HepG2 (cell line): ENCODE results near the gene ARID3C. TPM values are rescaled to one million over a fixed set of nuclear protein-coding genes. Genes with fewer than 3 reads are reported as not detected.

ENCODE experiments used
- HMGXB4 ChIP-seq, 2 experiments: sonication (generic) in 1 of 2; formaldehyde crosslinking in 1 of 2; IDR thresholded peaks; 2 replicates each; pipeline versions ENCODE4 v1.4.0 to v1.6.1; 2018 to 2020; ENCODE audit warnings: missing genetic modification reagents in 2 of 2, borderline replicate concordance in 1 of 2, low read depth in 1 of 2, mild to moderate bottlenecking in 1 of 2, missing biosample characterization in 1 of 2
- PRMT3 ChIP-seq: sonication (generic); formaldehyde crosslinking; IDR thresholded peaks from 2 replicates; pipeline ENCODE4 v1.8.1; 2022; ENCODE audit warnings: low read depth, mild to moderate bottlenecking, moderate library complexity, missing genetic modification reagents, borderline replicate concordance
- TAF15 ChIP-seq: fragments of 200-400 bp; formaldehyde crosslinking; IDR thresholded peaks from one replicate; pipeline ENCODE4 v1.6.1; 2018; ENCODE audit warnings: mild to moderate bottlenecking, low read depth, low read length; ENCODE audit not compliant: poor library complexity, severe bottlenecking
- ZBTB37 ChIP-seq: sonication (generic); formaldehyde crosslinking; IDR thresholded peaks from 2 replicates; pipeline ENCODE4 v1.4.0; 2020; ENCODE audit warnings: mild to moderate bottlenecking, missing genetic modification reagents
- ZMYM3 ChIP-seq: sonication (generic); formaldehyde crosslinking; IDR thresholded peaks from 2 replicates; pipeline ENCODE4 v1.5.1; 2020; ENCODE audit warnings: mild to moderate bottlenecking, missing genetic modification reagents
- ZNF224 ChIP-seq: sonication (generic); formaldehyde crosslinking; IDR thresholded peaks from 2 replicates; pipeline ENCODE4 v1.5.0; 2020; ENCODE audit warnings: mild to moderate bottlenecking, missing genetic modification reagents
- ZNF331 ChIP-seq: sonication (generic); formaldehyde crosslinking; IDR thresholded peaks from 2 replicates; pipeline ENCODE4 v1.4.0; 2020; ENCODE audit warnings: missing genetic modification reagents
- ZNF530 ChIP-seq: sonication (generic); formaldehyde crosslinking; IDR thresholded peaks from 2 replicates; pipeline ENCODE4 v1.5.0; 2020; ENCODE audit warnings: low read depth, mild to moderate bottlenecking, missing genetic modification reagents
- ZNF790 ChIP-seq: sonication (generic); formaldehyde crosslinking; IDR thresholded peaks from 2 replicates; pipeline ENCODE4 v1.8.0; 2022; ENCODE audit warnings: missing genetic modification reagents, mild to moderate bottlenecking, borderline replicate concordance
- ZNF792 ChIP-seq: IDR thresholded peaks from 2 replicates; pipeline ENCODE4 v1.6.1; 2016
- polyA plus RNA-seq, 8 experiments: library from polyadenylated mRNA; depleted of rRNA in 3 of 8; stranded (reverse) in 7 of 8; unstranded in 1 of 8; fragments of >200 nt; fragmentation: Illumina TruSeq in 4 of 8; extraction: Trizol in 4 of 8; gene quantifications; 2 replicates each; pipeline versions ENCODE4 v1.2.1 to v1.2.3, GENCODE V29; 2011 to 2016; ENCODE audit warnings: low read depth in 4 of 8, missing spikeins in 1 of 8, mixed read lengths in 1 of 8; ENCODE audit not compliant: insufficient read depth in 1 of 8
- total RNA-seq, 5 experiments: library from RNA; depleted of rRNA; stranded (reverse); fragments of >200 nt; fragmentation: Illumina TruSeq; extraction: Trizol; gene quantifications; 2 replicates each; pipeline ENCODE4 v1.2.3, GENCODE V29; 2016; ENCODE audit warnings: low read depth in 1 of 5
- TF ChIP-seq, protein P1 (sequence below): sonication (generic); formaldehyde crosslinking; IDR thresholded peaks from 2 replicates; pipeline ENCODE4 v1.5.0; 2020; ENCODE audit warnings: missing genetic modification reagents, mild to moderate bottlenecking, borderline replicate concordance
- TF ChIP-seq, protein P2 (sequence below): sonication (generic); formaldehyde crosslinking; IDR thresholded peaks from 2 replicates; pipeline ENCODE4 v1.4.0; 2020; ENCODE audit warnings: missing genetic modification reagents, borderline replicate concordance

ARID3C gene
- total and polyA plus RNA-seq, 2 of the 13 experiments (the other 11 are each of a cell fraction or from before 2014, with no cell fraction given) = not detected

- peak in 1 of 2 experiments; percentile 16; a peak in 1 of 4 replicates for TF ChIP-seq HMGXB4 (CRISPR knock-in tag; IDR thresholded peaks at IDR 0.05; ENCODE audit: borderline replicate concordance in 1 of 2, low read depth in 1 of 2)
- peak; percentile 23; the same call in 1 of the 2 replicates for TF ChIP-seq ZNF790
- TF ChIP-seq ZBTB37 (CRISPR knock-in tag) = peak; percentile 12; the same call in 1 of the 2 replicates
- no peak for TF ChIP-seq TAF15
- TF ChIP-seq, protein P1, sequence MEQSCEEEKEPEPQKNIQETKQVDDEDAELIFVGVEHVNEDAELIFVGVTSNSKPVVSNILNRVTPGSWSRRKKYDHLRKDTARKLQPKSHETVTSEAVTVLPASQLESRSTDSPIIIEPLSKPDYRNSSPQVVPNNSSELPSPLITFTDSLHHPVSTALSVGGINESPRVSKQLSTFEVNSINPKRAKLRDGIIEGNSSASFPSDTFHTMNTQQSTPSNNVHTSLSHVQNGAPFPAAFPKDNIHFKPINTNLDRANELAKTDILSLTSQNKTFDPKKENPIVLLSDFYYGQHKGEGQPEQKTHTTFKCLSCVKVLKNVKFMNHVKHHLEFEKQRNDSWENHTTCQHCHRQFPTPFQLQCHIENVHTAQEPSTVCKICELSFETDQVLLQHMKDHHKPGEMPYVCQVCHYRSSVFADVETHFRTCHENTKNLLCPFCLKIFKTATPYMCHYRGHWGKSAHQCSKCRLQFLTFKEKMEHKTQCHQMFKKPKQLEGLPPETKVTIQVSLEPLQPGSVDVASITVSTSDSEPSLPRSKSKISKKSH (CRISPR knock-in tag) = peak; percentile 5; the same call in 1 of the 2 replicates
- TF ChIP-seq ZMYM3 (CRISPR knock-in tag) = peak; percentile 4; the same call in 1 of the 2 replicates
- TF ChIP-seq PRMT3 (CRISPR knock-in tag) = 0 out of 2 replicates have a peak, but pooled peaks have one; percentile 71
- TF ChIP-seq, protein P2, sequence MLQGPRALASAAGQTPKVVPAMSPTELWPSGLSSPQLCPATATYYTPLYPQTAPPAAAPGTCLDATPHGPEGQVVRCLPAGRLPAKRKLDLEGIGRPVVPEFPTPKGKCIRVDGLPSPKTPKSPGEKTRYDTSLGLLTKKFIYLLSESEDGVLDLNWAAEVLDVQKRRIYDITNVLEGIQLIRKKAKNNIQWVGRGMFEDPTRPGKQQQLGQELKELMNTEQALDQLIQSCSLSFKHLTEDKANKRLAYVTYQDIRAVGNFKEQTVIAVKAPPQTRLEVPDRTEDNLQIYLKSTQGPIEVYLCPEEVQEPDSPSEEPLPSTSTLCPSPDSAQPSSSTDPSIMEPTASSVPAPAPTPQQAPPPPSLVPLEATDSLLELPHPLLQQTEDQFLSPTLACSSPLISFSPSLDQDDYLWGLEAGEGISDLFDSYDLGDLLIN = 0 out of 2 replicates have a peak, but pooled peaks have one; percentile 22
- TF ChIP-seq ZNF792 (CRISPR knock-in tag) = no peak
- TF ChIP-seq ZNF331 (CRISPR knock-in tag) = no peak
- 0 out of 2 replicates have a peak, but pooled peaks have one; percentile 27 for TF ChIP-seq ZNF530 (CRISPR knock-in tag)
- 0 out of 2 replicates have a peak, but pooled peaks have one; percentile 46 for TF ChIP-seq ZNF224 (CRISPR knock-in tag)
Observed at GRCh38 chr9:34647084-34647403, 18.2 kb upstream of the ARID3C start (continued).
